Choroid plexus epithelial cell (primary cell): ENCODE measurements around the gene SCAI.

ENCODE experiments used
- DNase-seq: peaks from one replicate; pipeline ENCODE4 v3.0.0-alpha.2; 2010; ENCODE audit warnings: low read depth
- H3K4me3 ChIP-seq: 2 replicates; pipeline ENCODE4 v1.5.1; 2011; ENCODE audit warnings: low read depth, mild to moderate bottlenecking, control low read depth, low read length, moderate library complexity
- TF ChIP-seq, protein P1 (sequence below): conservative IDR thresholded peaks from 2 replicates; pipeline ENCODE4 v1.5.1; 2011; ENCODE audit warnings: low read depth, mild to moderate bottlenecking, control low read depth, inconsistent platforms, low read length, moderate library complexity

The SCAI gene

DNA sequence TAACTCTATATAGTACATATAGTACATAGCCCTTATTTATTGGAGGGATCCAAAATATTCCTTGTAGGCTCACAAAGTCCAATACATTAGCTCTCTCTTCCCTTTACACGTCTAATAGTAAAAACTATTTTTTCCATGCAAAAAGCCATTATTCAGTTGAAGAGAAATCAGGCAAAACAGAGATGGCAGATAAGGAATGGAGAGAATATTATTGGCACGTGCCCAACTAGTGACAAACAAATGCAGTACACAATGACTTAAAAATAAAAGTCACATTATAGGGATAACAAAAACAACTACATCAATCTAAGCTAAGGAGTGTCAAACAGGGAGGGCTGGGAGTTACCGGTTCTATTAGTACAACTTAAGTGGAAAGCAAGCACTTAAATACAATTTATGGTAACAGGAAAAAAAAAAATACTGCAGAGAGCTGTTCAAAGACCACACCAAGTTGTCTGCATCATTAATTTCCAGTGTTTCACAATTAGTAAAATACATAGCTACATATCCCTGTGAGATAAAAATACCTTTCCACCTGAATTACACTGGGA, 4.1 kb upstream of the SCAI start:
- DNase-seq: no peak

DNA sequence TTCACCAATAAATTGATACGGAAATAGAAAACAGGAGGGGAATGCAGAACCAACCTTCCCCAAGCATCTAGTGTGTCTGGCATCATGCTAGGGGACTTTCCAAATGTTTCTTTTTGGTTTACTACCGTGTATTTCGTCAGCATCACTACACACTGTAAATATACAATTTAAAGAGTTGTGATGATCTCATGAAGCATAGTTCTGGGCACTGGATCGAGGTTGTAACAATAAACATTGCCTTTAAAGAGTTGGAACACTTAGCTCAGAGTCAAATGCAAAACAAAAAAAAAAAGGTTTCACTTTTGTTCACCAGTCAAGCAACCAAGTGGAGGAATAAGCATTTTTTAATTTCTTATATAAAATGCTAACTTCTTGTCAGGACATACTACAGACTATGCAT, 2.9 kb upstream of the SCAI start:
- no peak overlapping the region for H3K4me3 ChIP-seq
- DNase-seq: peak; percentile 91
- TF ChIP-seq, protein P1, sequence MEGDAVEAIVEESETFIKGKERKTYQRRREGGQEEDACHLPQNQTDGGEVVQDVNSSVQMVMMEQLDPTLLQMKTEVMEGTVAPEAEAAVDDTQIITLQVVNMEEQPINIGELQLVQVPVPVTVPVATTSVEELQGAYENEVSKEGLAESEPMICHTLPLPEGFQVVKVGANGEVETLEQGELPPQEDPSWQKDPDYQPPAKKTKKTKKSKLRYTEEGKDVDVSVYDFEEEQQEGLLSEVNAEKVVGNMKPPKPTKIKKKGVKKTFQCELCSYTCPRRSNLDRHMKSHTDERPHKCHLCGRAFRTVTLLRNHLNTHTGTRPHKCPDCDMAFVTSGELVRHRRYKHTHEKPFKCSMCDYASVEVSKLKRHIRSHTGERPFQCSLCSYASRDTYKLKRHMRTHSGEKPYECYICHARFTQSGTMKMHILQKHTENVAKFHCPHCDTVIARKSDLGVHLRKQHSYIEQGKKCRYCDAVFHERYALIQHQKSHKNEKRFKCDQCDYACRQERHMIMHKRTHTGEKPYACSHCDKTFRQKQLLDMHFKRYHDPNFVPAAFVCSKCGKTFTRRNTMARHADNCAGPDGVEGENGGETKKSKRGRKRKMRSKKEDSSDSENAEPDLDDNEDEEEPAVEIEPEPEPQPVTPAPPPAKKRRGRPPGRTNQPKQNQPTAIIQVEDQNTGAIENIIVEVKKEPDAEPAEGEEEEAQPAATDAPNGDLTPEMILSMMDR: no peak

More for the DNA sequence above, 4.1 kb upstream of the SCAI start:
- no peak overlapping the region for H3K4me3 ChIP-seq
- TF ChIP-seq, protein P1: no peak

DNA sequence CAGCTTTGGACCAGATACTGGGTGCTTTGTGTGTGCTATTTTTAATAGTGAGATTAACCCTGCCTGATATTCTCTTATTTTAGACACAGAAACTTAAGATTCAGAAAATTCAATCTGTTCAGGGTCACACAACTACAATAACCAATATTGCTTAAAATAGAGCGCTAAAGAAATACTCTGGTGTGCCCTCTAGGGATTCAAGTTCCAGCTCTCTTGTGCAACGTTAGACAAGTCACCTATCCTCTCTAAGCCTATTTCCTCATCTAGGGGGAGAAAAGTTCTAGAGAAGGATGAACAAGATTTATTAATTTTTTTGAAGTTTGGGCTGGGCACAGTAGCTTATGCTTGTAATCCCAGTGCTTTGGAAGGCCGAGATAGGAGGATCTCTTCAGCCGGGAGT, 2.1 kb upstream of the SCAI start:
- H3K4me3 ChIP-seq: no peak overlapping the region
- TF ChIP-seq, protein P1: no peak
- DNase-seq: peak; percentile 38

DNA sequence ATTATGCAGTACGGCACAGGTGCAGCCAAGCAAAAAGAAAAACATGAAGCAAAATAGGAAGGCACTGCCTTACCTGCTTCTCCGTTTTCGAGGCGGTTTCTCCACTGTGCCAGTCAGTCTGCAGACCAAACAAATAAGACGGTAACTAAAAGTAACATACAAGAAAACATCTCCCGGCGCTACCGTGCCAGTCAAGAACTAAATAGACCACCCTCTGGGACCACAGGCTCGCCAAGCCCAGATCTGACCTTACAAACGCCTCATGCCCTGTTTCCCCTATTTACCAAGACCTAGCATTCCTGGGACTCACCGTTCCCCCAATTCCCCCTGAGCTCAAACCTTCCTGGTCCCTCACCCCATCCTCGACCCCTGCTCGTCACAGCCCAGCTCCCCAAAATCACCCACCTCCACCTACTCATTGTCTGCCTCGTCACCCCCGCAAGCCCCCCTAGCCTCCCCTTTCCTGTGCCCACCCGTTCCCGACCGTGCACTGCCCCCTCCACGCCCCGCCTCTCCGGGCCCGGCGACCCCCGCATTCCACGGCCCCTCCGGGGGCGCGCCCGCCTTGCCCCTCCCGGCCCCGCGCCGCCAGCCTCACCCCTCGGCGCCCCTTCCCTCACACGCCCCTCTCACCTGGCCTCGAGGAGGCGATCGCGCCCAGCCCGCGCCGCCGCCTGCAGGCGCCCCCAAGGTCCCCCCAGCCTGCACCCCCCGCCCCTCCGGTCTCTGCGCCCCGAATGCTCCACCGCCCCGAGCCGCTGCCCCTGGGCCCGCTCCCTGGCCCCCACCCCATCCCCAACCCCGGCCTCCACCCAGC, 560 bp downstream of the SCAI start:
- peak overlapping the region; percentile 67 for H3K4me3 ChIP-seq
- no peak for DNase-seq
- TF ChIP-seq, protein P1: no peak

DNA sequence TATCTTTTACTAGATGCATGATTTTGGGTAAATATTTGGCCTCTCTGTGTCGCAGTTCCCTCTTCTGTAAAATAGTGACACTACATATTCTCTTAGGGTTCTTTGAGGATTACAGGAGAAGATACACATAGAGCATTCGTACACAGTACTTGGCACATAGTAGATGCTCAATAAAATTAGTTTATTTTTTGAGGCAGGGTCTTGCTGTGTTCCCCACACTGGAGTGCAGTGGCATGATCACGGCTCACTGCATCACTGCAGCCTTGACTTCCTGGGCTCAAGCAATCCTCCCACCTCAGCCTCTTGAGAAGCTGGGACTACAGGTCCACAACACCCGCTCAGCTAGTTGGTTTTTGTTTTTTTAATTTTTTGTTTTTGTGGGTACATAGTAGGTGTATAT, 1.6 kb downstream of the SCAI start:
- DNase-seq: no peak
- TF ChIP-seq, protein P1: no peak
- H3K4me3 ChIP-seq: no peak overlapping the region

DNA sequence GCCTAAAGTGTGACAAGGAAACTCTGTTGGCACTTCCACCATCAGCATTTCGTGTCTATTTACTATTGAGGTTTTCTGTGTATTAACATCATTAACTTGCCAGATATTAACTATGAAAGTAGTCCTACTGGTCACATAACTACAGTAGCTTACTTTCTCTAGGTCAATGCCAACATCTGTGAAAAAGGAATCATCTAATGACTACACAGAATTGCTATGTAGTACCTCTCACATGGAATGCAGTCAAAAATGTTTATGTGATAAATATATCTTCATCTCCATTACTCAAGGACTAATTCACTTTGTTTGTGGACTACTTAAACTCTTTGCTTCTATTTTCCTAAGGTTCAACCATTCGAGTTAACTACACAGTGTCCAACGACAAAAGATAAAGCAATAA, 2.1 kb downstream of the SCAI start:
- DNase-seq: peak; percentile 26
- no peak overlapping the region for H3K4me3 ChIP-seq
- TF ChIP-seq, protein P1: no peak

DNA sequence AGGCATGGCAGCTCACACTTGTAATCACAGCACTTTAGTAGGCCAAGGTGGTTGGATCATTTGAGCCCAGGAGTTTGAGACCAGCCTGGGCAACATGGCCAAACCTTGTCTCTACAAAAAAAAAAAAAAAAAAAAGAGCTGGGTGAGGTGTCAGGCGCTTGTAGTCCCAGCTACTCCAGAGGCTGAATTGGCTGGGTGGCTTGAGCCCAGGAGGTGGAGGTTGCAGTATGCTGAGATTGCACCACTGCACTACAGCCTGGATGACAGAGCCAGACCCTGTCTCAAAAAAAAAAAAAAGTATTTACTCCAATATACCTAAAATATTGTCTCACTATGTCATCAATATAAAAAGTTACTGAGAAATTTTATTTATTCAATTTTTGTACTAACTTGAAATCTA, 2.8 kb downstream of the SCAI start:
- H3K4me3 ChIP-seq: no peak overlapping the region
- TF ChIP-seq, protein P1: no peak
- DNase-seq: no peak
